HL-60 (cell line): ENCODE results near the gene AOPEP.

Source experiments
- CTCF ChIP-seq: IDR thresholded peaks from one replicate; pipeline ENCODE4 v1.5.1; 2011; ENCODE audit warnings: low read length, control low read depth, inconsistent platforms; ENCODE audit not compliant: insufficient read depth
- GABPA ChIP-seq: IDR thresholded peaks from 2 replicates; pipeline ENCODE4 v1.6.1; 2012; ENCODE audit warnings: low read depth
- POLR2AphosphoS5 ChIP-seq: IDR thresholded peaks from 2 replicates; pipeline ENCODE4 v1.6.1; 2012; ENCODE audit warnings: low read depth
- REST ChIP-seq: IDR thresholded peaks from 2 replicates; pipeline ENCODE4 v1.6.1; 2012; ENCODE audit warnings: low read depth; ENCODE audit not compliant: insufficient replicate concordance
- SPI1 ChIP-seq: IDR thresholded peaks from 2 replicates; pipeline ENCODE4 v1.6.1; 2012; ENCODE audit warnings: low read depth, mild to moderate bottlenecking, borderline replicate concordance

- TF ChIP-seq CTCF: no peak
- TF ChIP-seq REST: no peak
- no peak for TF ChIP-seq POLR2AphosphoS5
- TF ChIP-seq GABPA: no peak
- no peak for TF ChIP-seq SPI1
Measured at GRCh38 chr9:94729199-94729598, 2.7 kb downstream of the AOPEP start.
